K562 (cell line): ENCODE data around the gene DCUN1D3. TPM values are rescaled to one million over a fixed set of nuclear protein-coding genes. Genes with fewer than 3 reads are reported as not detected.
A peak's percentile ranks its signal among the peaks of the same experiment; 100 is the strongest.

Experiments used
- CBX1 ChIP-seq: sonication (generic); IDR thresholded peaks from 2 replicates; pipeline ENCODE4 v1.6.1; 2016; ENCODE audit warnings: antibody characterized with exemption, low read depth, mild to moderate bottlenecking
- FOXJ2 ChIP-seq: fragments of 200-800 bp; sonication (Bioruptor generic); IDR thresholded peaks from 2 replicates; pipeline ENCODE4 v1.6.1; 2016; ENCODE audit warnings: missing genetic modification characterization, missing compliant biosample characterization
- IRF1 ChIP-seq: sonication (generic); formaldehyde crosslinking; IDR thresholded peaks from 2 replicates; pipeline ENCODE4 v1.8.0; 2022; ENCODE audit warnings: missing genetic modification reagents, mild to moderate bottlenecking, borderline replicate concordance
- NR0B1 ChIP-seq: fragments of 450-650 bp; IDR thresholded peaks from one replicate; pipeline ENCODE4 v1.6.1; 2018; ENCODE audit warnings: mild to moderate bottlenecking, moderate library complexity; ENCODE audit not compliant: partially characterized antibody
- POLR2A ChIP-seq: fragments of 450-650 bp; conservative IDR thresholded peaks from 2 replicates; pipeline ENCODE4 v1.6.1; 2016
- RNF219 ChIP-seq: fragments of 250-450 bp; sonication (Bioruptor Pico); IDR thresholded peaks from 2 replicates; pipeline ENCODE4 v1.5.0; 2022; ENCODE audit warnings: mild to moderate bottlenecking
- SAP30 ChIP-seq: fragments of 200-600 bp; sonication (generic); IDR thresholded peaks from 2 replicates; pipeline ENCODE4 v1.6.1; 2012; ENCODE audit warnings: borderline replicate concordance, low read depth, mild to moderate bottlenecking, moderate library complexity, low read length, control low read depth, inconsistent platforms; ENCODE audit not compliant: insufficient read depth, poor library complexity, severe bottlenecking
- SRSF3 ChIP-seq: fragments of 200-400 bp; formaldehyde crosslinking; IDR thresholded peaks from 2 replicates; pipeline ENCODE4 v1.6.1; 2016; ENCODE audit warnings: mild to moderate bottlenecking, low read length, moderate library complexity; ENCODE audit not compliant: insufficient read depth
- SUPT5H ChIP-seq: fragments of 450-650 bp; IDR thresholded peaks from 2 replicates; pipeline ENCODE4 v1.6.1; 2016
- TEAD2 ChIP-seq: fragments of 450-650 bp; IDR thresholded peaks from 2 replicates; pipeline ENCODE4 v1.6.1; 2016; ENCODE audit warnings: missing genetic modification characterization, control low read depth, missing compliant biosample characterization
- ZBTB43 ChIP-seq: sonication (generic); formaldehyde crosslinking; IDR thresholded peaks from 2 replicates; pipeline ENCODE4 v1.8.0; 2023; ENCODE audit warnings: mild to moderate bottlenecking, missing genetic modification reagents
- ZC3H11A ChIP-seq: IDR thresholded peaks from 2 replicates; pipeline ENCODE4 v1.6.1; 2012; ENCODE audit warnings: low read depth, low read length, improper control_type of control experiment
- ZHX1 ChIP-seq: fragments of 150-350 bp; conservative IDR thresholded peaks from 2 replicates; pipeline ENCODE4 v1.6.1; 2014; ENCODE audit warnings: low read length
- ZKSCAN3 ChIP-seq: fragments of 250-450 bp; sonication (Bioruptor Pico); IDR thresholded peaks from 2 replicates; pipeline ENCODE4 v1.4.0; 2020
- ZNF3 ChIP-seq: fragments of 250-450 bp; sonication (Bioruptor Pico); IDR thresholded peaks from 2 replicates; pipeline ENCODE4 v1.5.0; 2021; ENCODE audit warnings: mild to moderate bottlenecking, moderate library complexity
- ZNF398 ChIP-seq: fragments of 250-450 bp; sonication (Bioruptor Pico); IDR thresholded peaks from 2 replicates; pipeline ENCODE4 v1.8.0; 2021; ENCODE audit warnings: moderate library complexity, mild to moderate bottlenecking, inconsistent platforms
- polyA plus RNA-seq, 8 experiments: library from polyadenylated mRNA; depleted of rRNA in 4 of 8; stranded (reverse) in 5 of 8; unstranded in 3 of 8; fragments of >200 nt; fragmentation: Nextera tagmentation in 2 of 8; fragmentation: Illumina TruSeq in 1 of 8; extraction: Ambion mirVana in 2 of 8; extraction: Trizol in 1 of 8; gene quantifications; 2 replicates each; pipeline versions ENCODE4 v1.2.1 to v1.2.3, GENCODE V29; 2011 to 2014; ENCODE audit warnings: inconsistent platforms in 1 of 8, missing spikeins in 1 of 8
- total RNA-seq, 7 experiments: library from RNA; depleted of rRNA in 6 of 7; stranded (reverse); fragments of >200 nt in 6 of 7; fragmentation: Illumina TruSeq in 2 of 7; extraction: Trizol in 2 of 7; gene quantifications; 2 replicates each; pipeline versions ENCODE4 v1.2.1 to v1.2.3, GENCODE V29; 2011 to 2021; ENCODE audit warnings: low replicate concordance in 1 of 7

DCUN1D3 gene
- total and polyA plus RNA-seq, 9 of the 15 experiments (the other 6 are each of a cell fraction or from before 2014, with no cell fraction given), result 1.0 to 4.7 (median 2.2) TPM

GRCh38 chr16:20806168-20807050 lies 93.7 kb downstream of the DCUN1D3 start, which contains the start of the genes ERI2 and REXO5 (continued):
- TF ChIP-seq SRSF3 (no peak), ZKSCAN3 (CRISPR knock-in tag) (no peak), RNF219 (CRISPR knock-in tag) (no peak), FOXJ2 (peak; percentile 57; the same call in 1 of the 2 replicates), ZNF3 (CRISPR knock-in tag) (no peak), TEAD2 (tag) (no peak), IRF1 (CRISPR knock-in tag) (no peak), ZNF398 (no peak), SUPT5H (peak; percentile 93), ZHX1 (no peak), CBX1 (no peak), POLR2A (peak; percentile 96), SAP30 (peak; percentile 95), ZC3H11A (no peak), ZBTB43 (no peak), NR0B1 (no peak)
